GM12891 (cell line): Measurements from ENCODE around the gene KCNQ2.
"Not testable (repeated sequence)": the region's sequence is repeated elsewhere in the genome, so short reads cannot be mapped to it uniquely, and the experiment has no call there.

Source experiments
- DNase-seq: peaks from one replicate; pipeline ENCODE4 v3.0.0; 2011; ENCODE audit warnings: low spot score; ENCODE audit not compliant: insufficient read length
- FAIRE-seq: peaks from 2 replicates; lab custom pipeline; 2011; peaks lifted over from hg19 to GRCh38; lab: Jason Lieb, UNC
- PAX5 ChIP-seq: IDR thresholded peaks from 2 replicates; pipeline ENCODE4 v1.6.1; 2011; ENCODE audit warnings: low read length, moderate library complexity, mild to moderate bottlenecking; ENCODE audit not compliant: insufficient read depth, severe bottlenecking
- POLR2A ChIP-seq: IDR thresholded peaks from 2 replicates; pipeline ENCODE4 v1.6.1; 2011; ENCODE audit warnings: low read depth, low read length, control low read depth
- POLR2AphosphoS5 ChIP-seq: IDR thresholded peaks from 2 replicates; pipeline ENCODE4 v1.6.1; 2011; ENCODE audit warnings: low read depth, low read length, control low read depth
- POU2F2 ChIP-seq: IDR thresholded peaks from 2 replicates; pipeline ENCODE4 v1.6.1; 2011; ENCODE audit warnings: low read depth, mild to moderate bottlenecking, control low read depth, low read length, moderate library complexity
- SPI1 ChIP-seq: IDR thresholded peaks from 2 replicates; pipeline ENCODE4 v1.6.1; 2011; ENCODE audit warnings: low read depth, low read length, control low read depth
- TAF1 ChIP-seq: IDR thresholded peaks from 2 replicates; pipeline ENCODE4 v1.6.1; 2011; ENCODE audit warnings: low read depth, low read length, control low read depth

The KCNQ2 gene

DNA sequence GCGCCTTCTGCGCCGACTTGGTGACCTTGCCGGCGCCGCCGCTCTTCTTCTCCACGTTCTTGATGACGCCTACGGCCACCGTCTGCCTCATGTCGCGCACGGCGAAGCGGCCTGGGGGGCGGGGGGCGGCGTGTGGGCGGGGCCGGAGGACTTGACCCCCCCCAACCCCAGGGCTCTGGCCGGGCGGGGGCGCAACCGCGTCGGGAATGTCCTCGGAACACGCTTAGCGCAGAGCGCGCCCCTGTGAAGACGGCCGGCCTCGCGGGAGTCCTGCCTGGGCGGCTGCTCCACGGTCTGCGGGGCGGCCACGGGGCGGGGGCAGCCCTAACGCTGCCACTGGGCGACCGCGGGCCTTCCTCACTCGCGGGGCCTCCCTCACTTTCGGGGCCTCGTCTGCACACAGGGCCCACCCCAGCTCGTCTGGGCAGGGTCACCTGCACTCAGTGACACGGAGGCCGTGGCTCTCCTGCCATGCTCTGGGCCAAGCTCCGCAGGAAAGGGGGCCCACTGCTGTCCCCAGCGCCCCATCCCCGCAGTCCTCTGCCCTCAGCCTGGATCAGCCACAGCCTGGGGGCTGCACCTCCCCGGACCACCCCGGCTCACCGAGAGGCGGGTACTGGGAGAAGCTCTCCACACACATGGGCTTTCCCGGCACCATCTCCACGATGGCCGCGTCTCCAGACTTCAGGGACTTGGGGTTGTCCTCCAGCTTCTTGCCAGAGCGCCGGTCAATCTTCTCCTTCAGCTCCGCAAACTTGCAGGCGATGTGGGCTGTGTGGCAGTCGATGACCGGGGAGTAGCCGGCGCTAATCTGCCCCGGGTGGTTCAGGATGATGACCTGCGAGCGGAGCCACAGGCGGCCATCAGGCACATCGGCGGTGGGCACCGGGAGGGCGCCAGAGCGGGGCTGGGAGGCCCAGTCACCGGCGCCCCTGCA, 16.1 kb upstream of the KCNQ2 start:
- no peak for DNase-seq
- no peak for FAIRE-seq
- no peak for TF ChIP-seq PAX5
- TF ChIP-seq POLR2A, result no peak
- no peak for TF ChIP-seq TAF1
- TF ChIP-seq POLR2AphosphoS5, result no peak
- no peak for TF ChIP-seq SPI1
- TF ChIP-seq POU2F2, result no peak

DNA sequence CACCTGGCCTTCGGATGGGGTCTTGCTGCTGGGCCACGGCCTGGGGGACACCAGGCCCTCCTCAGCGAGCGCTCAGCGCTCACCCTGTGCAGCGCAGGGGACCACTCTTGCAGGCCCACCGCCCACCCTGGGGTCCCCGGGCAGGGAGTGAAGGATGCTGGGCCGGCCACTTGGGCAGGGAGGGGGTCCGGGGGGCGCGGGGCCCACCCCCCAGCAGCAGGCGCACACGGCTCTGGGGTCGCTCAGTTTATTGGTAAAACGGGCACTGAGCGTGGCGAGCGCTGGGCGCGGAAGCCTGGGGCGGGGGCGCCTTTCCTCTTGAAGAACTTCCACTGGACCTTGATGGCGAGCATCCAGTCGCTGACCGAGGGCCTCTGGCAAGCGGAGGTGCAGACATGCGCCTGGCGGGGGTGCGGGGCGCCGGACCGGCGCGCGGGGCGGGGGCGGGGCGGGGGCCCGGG, 15.4 kb upstream of the KCNQ2 start:
- no peak for DNase-seq
- FAIRE-seq, result no peak
- TF ChIP-seq SPI1 (no peak), TAF1 (no peak), POLR2AphosphoS5 (no peak), POU2F2 (no peak), POLR2A (no peak), PAX5 (no peak)

DNA sequence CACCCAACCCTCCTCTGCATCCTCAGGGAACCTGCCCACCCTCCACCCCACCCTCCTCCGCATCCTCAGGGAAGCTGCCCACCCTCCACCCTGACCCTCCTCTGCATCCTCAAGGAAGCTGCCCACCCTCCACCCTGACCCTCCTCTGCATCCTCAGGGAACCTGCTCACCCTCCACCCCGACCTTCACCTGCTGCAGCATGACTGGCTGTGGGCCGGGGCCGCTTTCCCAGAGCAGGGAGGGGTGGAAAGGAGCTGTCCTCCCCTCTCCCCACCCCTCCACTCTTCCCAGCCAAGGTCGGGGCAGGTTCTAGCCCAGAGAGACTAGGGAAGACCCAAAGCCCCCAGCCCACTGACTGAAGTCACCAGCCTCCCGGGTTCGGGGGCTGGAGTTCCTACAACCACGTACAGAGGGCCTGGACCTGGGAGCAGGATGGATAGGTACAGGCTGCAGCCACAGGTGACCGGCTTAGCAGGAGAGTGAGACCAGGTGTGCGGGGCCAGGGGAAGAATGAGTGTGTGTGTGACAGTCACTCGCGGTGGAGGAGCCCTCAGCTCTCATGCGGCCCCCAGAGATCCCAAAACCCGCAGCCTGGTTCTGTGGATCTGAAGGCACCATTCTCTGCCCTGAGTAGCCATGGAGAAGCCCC, 14.8 kb upstream of the KCNQ2 start:
- DNase-seq (no peak), FAIRE-seq (no peak)

DNA sequence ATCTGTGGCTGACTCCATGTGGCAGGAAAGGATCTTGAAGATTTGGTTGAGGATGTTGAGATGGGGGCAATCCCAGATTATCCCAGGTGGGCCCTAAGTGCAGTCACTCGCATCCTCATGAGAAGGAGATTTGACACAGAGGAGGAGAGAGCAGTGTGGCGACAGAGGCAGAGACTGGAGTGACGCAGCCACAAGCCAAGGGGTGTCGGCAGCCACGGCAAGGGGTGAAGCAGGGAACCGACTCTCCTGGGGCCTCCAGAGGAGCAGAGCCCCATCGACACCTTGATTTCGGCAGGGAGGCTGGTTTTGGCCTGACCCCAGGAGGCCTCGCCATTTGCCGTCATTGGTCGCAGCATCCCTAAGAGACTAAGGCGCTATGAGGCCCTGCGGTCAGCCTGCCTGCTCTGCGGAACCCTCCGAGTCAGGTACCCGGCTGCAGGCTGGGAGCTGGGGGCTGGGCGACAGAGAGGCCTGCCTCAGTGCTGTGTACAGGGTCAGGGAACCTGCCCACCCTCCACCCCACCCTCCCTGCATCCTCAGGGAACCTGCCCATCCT, 13.9 kb upstream of the KCNQ2 start:
- TF ChIP-seq PAX5 (no peak), POLR2AphosphoS5 (no peak), POU2F2 (no peak), POLR2A (no peak), SPI1 (no peak), TAF1 (no peak)
- FAIRE-seq (no peak), DNase-seq (no peak)

More for the DNA sequence above, 14.8 kb upstream of the KCNQ2 start:
- no peak for TF ChIP-seq POU2F2
- TF ChIP-seq SPI1, result no peak

DNA sequence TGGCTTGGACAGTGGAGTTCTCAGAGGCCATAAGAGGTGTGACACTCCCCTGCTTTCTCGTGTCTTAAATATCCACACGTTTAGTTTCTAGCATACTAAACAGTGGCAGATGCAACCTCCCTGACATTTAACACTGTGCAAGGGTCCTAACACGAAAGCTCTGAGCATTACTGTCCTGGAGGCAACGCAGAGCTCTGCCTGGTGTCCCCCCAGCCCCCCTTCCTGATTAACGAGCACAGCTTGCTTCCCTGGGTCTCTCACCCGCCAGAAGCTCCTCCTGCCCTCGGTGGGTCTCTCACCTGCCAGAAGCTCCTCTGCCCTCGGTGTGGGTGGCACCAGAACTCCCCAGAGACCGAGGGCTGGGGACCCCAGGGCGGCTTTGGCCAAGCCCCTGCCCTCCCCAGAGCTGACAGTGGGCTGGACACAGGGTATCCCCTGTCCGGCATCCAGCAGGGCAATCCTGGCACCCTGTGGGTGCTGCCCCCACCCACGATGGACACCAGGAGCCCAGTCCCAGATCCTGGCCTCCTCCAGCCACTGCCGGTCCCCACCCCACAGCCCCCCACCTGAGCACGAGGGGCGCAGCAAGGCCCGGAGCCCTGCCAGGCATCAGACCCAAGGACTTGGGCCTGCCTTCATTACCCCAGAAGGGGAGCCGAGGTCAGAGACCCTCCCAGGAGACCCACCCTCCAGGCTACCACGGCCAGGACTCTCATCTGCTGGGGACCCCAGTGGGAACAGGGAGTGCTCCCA, 12.4 kb upstream of the KCNQ2 start:
- no peak for FAIRE-seq
- no peak for TF ChIP-seq POLR2AphosphoS5
- TF ChIP-seq POLR2A, result no peak
- TF ChIP-seq PAX5, result no peak
- no peak for TF ChIP-seq TAF1
- TF ChIP-seq SPI1, result no peak
- TF ChIP-seq POU2F2, result no peak

DNA sequence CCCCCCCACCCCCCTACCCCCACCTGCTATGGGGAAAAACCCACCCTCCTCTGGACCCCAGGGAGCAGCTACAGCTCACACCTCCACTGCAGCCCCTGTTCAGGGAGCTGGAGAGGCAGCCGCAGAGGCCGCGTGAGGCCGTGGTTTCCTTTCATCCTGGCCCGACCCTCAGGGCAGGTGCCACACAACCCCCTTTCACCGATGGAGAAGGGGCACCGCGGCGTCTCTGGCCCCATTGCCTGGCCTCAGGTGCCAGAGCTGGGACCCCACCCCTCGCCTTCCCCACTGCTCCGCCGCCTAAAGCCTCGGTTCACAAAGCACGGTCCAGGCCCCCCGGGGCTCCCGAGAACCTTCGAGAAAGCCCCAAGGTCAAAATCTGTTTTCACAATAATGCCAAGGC, 11.8 kb upstream of the KCNQ2 start:
- no peak for TF ChIP-seq SPI1
- no peak for TF ChIP-seq POLR2AphosphoS5
- no peak for TF ChIP-seq POU2F2
- no peak for TF ChIP-seq POLR2A
- FAIRE-seq (no peak), DNase-seq (no peak)

More for the DNA sequence above, 12.4 kb upstream of the KCNQ2 start:
- DNase-seq, result no peak

DNA sequence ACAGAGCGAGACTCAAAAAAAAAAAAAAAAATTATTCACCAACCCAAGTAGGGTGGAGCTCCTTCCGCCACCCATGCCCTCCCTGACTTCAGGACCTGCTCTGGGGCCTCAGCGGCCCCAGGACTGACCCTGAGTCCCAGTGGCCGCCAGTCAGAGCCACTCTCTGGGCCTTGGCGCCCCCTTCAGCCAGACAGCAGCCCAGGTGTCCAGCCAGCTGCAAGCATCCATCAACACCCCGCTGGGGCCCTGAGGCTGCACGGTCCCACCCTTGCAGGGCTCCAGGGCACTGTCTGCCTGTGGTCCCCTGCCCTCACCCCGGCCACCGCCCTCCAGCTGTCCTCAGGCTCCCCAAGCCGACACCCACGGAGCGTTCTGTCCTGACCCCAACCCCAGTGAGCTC, 11.4 kb upstream of the KCNQ2 start:
- DNase-seq, result no peak
- FAIRE-seq, result no peak
- TF ChIP-seq SPI1 (no peak), POLR2AphosphoS5 (no peak), PAX5 (no peak), POU2F2 (no peak), POLR2A (no peak), TAF1 (no peak)

DNA sequence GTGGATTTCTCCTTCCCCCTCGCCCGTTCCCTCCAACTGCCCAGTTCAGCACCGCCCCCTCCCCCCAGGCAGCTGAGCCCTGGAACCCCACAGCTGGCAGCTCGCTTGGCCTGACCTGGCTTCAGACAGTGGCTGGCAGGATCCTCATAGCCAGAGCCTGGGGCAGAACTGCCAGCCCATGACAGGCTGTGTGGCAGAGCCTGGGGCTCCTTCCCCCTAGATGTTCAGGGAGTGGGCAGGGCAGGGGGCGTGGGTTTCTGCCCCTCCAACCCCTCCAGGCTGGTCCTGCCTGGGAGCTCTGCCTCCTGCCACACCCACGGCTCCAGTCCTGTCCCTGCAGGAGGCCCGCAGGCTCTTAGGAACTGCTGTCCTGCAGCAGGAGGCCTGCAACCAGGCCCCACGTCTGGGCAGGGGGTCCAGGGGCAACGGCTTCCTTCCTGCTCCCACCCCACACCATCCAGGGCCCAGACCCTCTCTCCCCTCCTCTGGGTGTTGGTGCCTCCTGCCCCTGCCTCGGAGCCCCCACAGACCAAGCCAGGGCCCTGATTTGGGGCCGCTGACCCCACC, 9.6 kb upstream of the KCNQ2 start:
- FAIRE-seq (no peak), DNase-seq (no peak)
- TF ChIP-seq POU2F2, result no peak
- TF ChIP-seq POLR2A, result no peak
- TF ChIP-seq TAF1, result no peak
- TF ChIP-seq PAX5, result no peak
- no peak for TF ChIP-seq POLR2AphosphoS5
- TF ChIP-seq SPI1, result no peak

DNA sequence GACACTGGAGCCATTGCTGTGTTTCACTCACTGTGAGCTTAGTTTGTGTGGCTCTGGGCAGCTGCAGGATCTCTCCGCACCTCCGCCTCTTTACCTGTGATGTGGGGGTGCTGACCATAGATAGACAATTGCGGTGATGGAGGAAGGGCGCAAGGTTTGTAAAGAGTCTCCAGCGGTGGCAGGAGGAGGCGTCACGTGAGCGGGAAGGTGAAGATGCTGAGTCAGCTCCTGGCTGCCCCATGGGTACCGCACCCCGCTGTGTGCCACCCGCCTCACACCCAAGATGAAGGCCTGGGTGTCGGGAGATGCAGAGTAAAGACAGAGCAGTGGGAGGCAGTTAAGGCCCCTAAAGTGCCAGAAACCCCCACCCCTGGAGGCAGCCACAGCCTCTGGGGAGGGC, 9.0 kb upstream of the KCNQ2 start:
- no peak for FAIRE-seq
- TF ChIP-seq SPI1, result no peak
- TF ChIP-seq POLR2AphosphoS5, result no peak
- no peak for TF ChIP-seq PAX5
- TF ChIP-seq POU2F2, result no peak
- TF ChIP-seq TAF1, result no peak
- no peak for TF ChIP-seq POLR2A

DNA sequence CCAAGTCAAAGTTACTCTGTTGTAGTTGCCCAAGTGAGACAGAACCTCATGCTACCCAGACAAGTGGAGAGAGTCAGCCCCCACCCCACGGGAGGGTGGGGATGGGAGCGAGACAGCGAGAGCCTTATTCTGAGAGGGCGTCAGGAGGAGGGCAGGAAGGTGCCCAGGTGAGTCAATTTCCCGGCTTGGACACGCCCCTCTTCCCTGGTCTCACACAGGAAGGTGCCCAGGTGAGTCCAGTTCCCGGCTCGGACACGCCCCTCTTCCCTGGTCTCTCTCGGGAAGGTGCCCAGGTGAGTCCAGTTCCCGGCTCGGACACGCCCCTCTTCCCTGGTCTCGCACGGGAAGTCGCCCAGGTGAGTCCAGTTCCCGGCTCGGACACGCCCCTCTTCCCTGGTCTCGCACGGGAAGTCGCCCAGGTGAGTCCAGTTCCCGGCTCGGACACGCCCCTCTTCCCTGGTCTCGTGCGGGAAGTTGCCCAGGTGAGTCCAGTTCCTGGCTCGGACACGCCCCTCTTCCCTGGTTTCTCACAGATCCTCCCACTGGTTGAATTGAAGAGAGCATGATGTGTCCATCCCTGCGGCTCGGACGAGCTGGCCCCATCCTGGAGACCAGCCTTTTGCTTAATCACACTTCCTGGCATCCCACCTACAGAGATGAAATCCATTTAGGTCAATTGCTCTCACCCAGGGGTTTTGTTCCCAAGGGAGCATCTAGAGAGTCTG, 7.4 kb upstream of the KCNQ2 start:
- not testable (repeated sequence) for FAIRE-seq, DNase-seq

More for the DNA sequence above, 9.0 kb upstream of the KCNQ2 start:
- no peak for DNase-seq
